ENCODE results near the gene CYP27C1. TPM values are rescaled to one million over a fixed set of nuclear protein-coding genes. Genes with fewer than 3 reads are reported as not detected.

The CYP27C1 gene
- total RNA-seq, 1 donor from 2014 or later: not detected

GRCh38 chr2:127187081-127187775 is 32.9 kb downstream of the CYP27C1 start:
- no peak for ATAC-seq
- no peaks in the 10 kb centered on the region for H3K9me3 ChIP-seq
- intact Hi-C loops (cut with DNase I): no loop called here
- no peaks in the 10 kb centered on the region for H3K36me3 ChIP-seq
- DNase-seq: no peak
- H3K4me1 ChIP-seq: no peaks in the 10 kb centered on the region
- no peak overlapping the region for H3K4me3 ChIP-seq
- H3K27ac ChIP-seq: no peak overlapping the region
- H3K27me3 ChIP-seq: no peaks in the 10 kb centered on the region
- TF ChIP-seq CTCF (IDR thresholded peaks at IDR 0.05): no peak

GRCh38 chr2:127185705-127186104 is 34.4 kb downstream of the CYP27C1 start:
- H3K27me3 ChIP-seq: no peaks in the 10 kb centered on the region
- intact Hi-C loops (cut with DNase I): no loop called here
- H3K27ac ChIP-seq: no peak overlapping the region
- no peak for TF ChIP-seq CTCF (IDR thresholded peaks at IDR 0.05)
- H3K36me3 ChIP-seq: no peaks in the 10 kb centered on the region
- H3K9me3 ChIP-seq: no peaks in the 10 kb centered on the region
- no peaks in the 10 kb centered on the region for H3K4me1 ChIP-seq
- H3K4me3 ChIP-seq: no peak overlapping the region
- ATAC-seq (no peak), DNase-seq (no peak)

GRCh38 chr2:127185093-127185492 is 35.0 kb downstream of the CYP27C1 start:
- no peaks in the 10 kb centered on the region for H3K36me3 ChIP-seq
- no peak overlapping the region for H3K4me3 ChIP-seq
- no peaks in the 10 kb centered on the region for H3K4me1 ChIP-seq
- H3K27ac ChIP-seq: no peak overlapping the region
- ATAC-seq (peak; percentile 46), DNase-seq (no peak)
- intact Hi-C loops (cut with DNase I): no loop called here
- H3K27me3 ChIP-seq: no peaks in the 10 kb centered on the region
- TF ChIP-seq CTCF (IDR thresholded peaks at IDR 0.05): peak; percentile 14
- no peaks in the 10 kb centered on the region for H3K9me3 ChIP-seq

- ATAC-seq (no peak), DNase-seq (no peak)
- TF ChIP-seq CTCF (IDR thresholded peaks at IDR 0.05): no peak
- H3K9me3 ChIP-seq: no peaks in the 10 kb centered on the region
- no peaks in the 10 kb centered on the region for H3K4me1 ChIP-seq
- no peak overlapping the region for H3K4me3 ChIP-seq
- no peak overlapping the region for H3K27ac ChIP-seq
- no peaks in the 10 kb centered on the region for H3K36me3 ChIP-seq
- intact Hi-C loops (cut with DNase I): no loop called here
- H3K27me3 ChIP-seq: no peaks in the 10 kb centered on the region
These were observed 36.3 kb downstream of the CYP27C1 start for GRCh38 chr2:127183771-127184170.

- H3K9me3 ChIP-seq: no peaks in the 10 kb centered on the region
- intact Hi-C loops (cut with DNase I): no loop called here
- no peaks in the 10 kb centered on the region for H3K4me1 ChIP-seq
- DNase-seq: no peak
- no peak overlapping the region for H3K27ac ChIP-seq
- H3K4me3 ChIP-seq: no peak overlapping the region
- no peak for ATAC-seq
- H3K27me3 ChIP-seq: no peaks in the 10 kb centered on the region
- TF ChIP-seq CTCF (IDR thresholded peaks at IDR 0.05): no peak
- H3K36me3 ChIP-seq: no peaks in the 10 kb centered on the region
These were observed 37.3 kb downstream of the CYP27C1 start for GRCh38 chr2:127182626-127183458.
